Pancreas (tissue), 10 donors: ENCODE measurements around the gene TRIM34. TPM values are rescaled to one million over a fixed set of nuclear protein-coding genes. Genes with fewer than 3 reads are reported as not detected.

ENCODE experiments used
- ATAC-seq, 4 donors: fragments of 200-7000 bp; cut with Tn5 transposase; one replicate each; pipeline versions ENCODE4 v1.8.0 to v1.9.1; 2020; ENCODE audit warnings: mild to moderate bottlenecking in 4 of 4, moderate library complexity in 4 of 4
- DNase-seq, 6 donors: peaks; one replicate each; pipeline ENCODE4 v3.0.0-alpha.2; 2020
- FAIRE-seq: peaks from 2 replicates; lab custom pipeline; 2012; peaks lifted over from hg19 to GRCh38; lab: Jason Lieb, UNC
- H3K27ac ChIP-seq, 4 donors: fragments of 200-600 bp; sonication (generic); 1 replicate in 3 of 4; 2 replicates in 1 of 4; pipeline versions ENCODE4 v1.5.0 to v1.8.0; 2020
- H3K27me3 ChIP-seq, 4 donors: fragments of 200-600 bp; one replicate each; pipeline ENCODE4 v1.8.0; 2021
- H3K36me3 ChIP-seq, 3 donors: fragments of 200-600 bp; sonication (generic) in 1 of 3; one replicate each; pipeline versions ENCODE4 v1.5.0 to v1.8.0; 2020 to 2021
- H3K4me1 ChIP-seq, 3 donors: fragments of 200-600 bp; one replicate each; pipeline ENCODE4 v1.8.0; 2021
- H3K4me3 ChIP-seq, 4 donors: fragments of 200-600 bp; sonication (generic) in 2 of 4; one replicate each; pipeline versions ENCODE4 v1.5.0 to v1.8.0; 2020 to 2021
- H3K9me3 ChIP-seq, 4 donors: fragments of 200-600 bp; one replicate each; pipeline ENCODE4 v1.8.0; 2021
- CTCF ChIP-seq, 4 donors: fragments of 200-600 bp; sonication (generic) in 3 of 4; IDR thresholded peaks; one replicate each; pipeline versions ENCODE4 v1.5.0 to v1.8.0; 2021; ENCODE audit warnings: antibody characterized with exemption in 4 of 4
- WGBS, 2 donors: extraction: QIAGEN DNeasy Blood & Tissue Kit; methylation state at CpG; one replicate each; pipeline ENCODE4 v1.1.7; 2013; 5-methylcytosine and 5-hydroxymethylcytosine counted together
- intact Hi-C, 3 donors: fragments of 100-400 bp; cut with DNase I; formaldehyde crosslinking; loops; one replicate each; pipeline versions ENCODE4 v1.11.1 to v1.14.2; 2022
- polyA plus RNA-seq, 2 donors: library from polyadenylated mRNA; stranded (reverse); fragments of 200-250 nt; gene quantifications; one replicate each; pipeline ENCODE4 v1.2.3, GENCODE V29; 2013
- total RNA-seq, 6 donors: library from RNA; stranded (reverse); fragmentation: NEBNext Ultra II Directional in 4 of 6; extraction: Animal tissue kit (Norgen Biotek cat#: 25700) in 4 of 6; gene quantifications; one replicate each; pipeline versions ENCODE4 v1.2.1 to v1.2.4, GENCODE V29; 2021 to 2023
- donor health status: healthy with polysubstance abuse.
- donor health status: DM: no; HTN: no; CAD: no; lungs with moderate emphysema.
- donor health status: DM: no; HTN: no; CAD: no.
- donor health status: control.
- donor health status: control.
- donor health status: Bipolar disorder and iron deficiency.
- donor health status: DM: yes; HTN: yes; CAD: no.
- donor health status: DM: no; HTN: no; CAD: no.
- donor health status: DM: no; HTN: no; CAD: no.
- donor health status: DM: yes; HTN: yes; CAD: no.

TRIM34 gene
- total and polyA plus RNA-seq, 8 donors = 0.54 to 5.6 (median 1.6) TPM

GRCh38 chr11:5691964-5692361, 67.2 kb downstream of the TRIM34 start:
- no peak for ATAC-seq
- Histone ChIP-seq H3K27ac (no peak overlapping the region), H3K36me3 (no peaks in the 10 kb centered on the region), H3K4me3 (no peak overlapping the region), H3K4me1 (peaks cover 0 to 3% (median 0%) of the 10 kb centered on the region in 3 donors), H3K27me3 (no peaks in the 10 kb centered on the region), H3K9me3 (no peaks in the 10 kb centered on the region)
- TF ChIP-seq CTCF (IDR thresholded peaks at IDR 0.05) = no peak
- intact Hi-C loops = no loop called here
- no peak for FAIRE-seq
- DNase-seq = no peak
- 78 to 90% methylated on average over 3 of the region's 3 CpGs for WGBS, 2 donors

Other genes with a start within 250 kb of the TRIM34 start
- gene OR51M1, start 241.2 kb upstream of the TRIM34 start, total RNA-seq = not detected
- not detected for gene OR51M1, start 241.2 kb upstream of the TRIM34 start, polyA plus RNA-seq
- not detected for gene OR51Q1, start 202.9 kb upstream of the TRIM34 start, total RNA-seq
- gene OR51Q1, start 202.9 kb upstream of the TRIM34 start, polyA plus RNA-seq = not detected
- under 1 TPM in 1 of 6 donors, not detected in 5; 0.28 TPM for gene OR51I1, start 183.5 kb upstream of the TRIM34 start, total RNA-seq
- not detected for gene OR51I1, start 183.5 kb upstream of the TRIM34 start, polyA plus RNA-seq
- gene OR51I2, start 175.7 kb upstream of the TRIM34 start, total RNA-seq = not detected
- gene OR51I2, start 175.7 kb upstream of the TRIM34 start, polyA plus RNA-seq = not detected
- gene OR52D1, start 136.3 kb upstream of the TRIM34 start, total RNA-seq = not detected
- gene OR52D1, start 136.3 kb upstream of the TRIM34 start, polyA plus RNA-seq = not detected
- under 1 TPM in 3 of 6 donors, not detected in 3; 0.18 to 0.31 (median 0.22) TPM for gene UBQLN3, start 115.0 kb upstream of the TRIM34 start, total RNA-seq
- not detected for gene UBQLN3, start 115.0 kb upstream of the TRIM34 start, polyA plus RNA-seq
- gene UBQLNL, start 108.3 kb upstream of the TRIM34 start, total RNA-seq = under 1 TPM; 0.09 to 0.53 (median 0.23) TPM
- 1 to 10 TPM in 1 of 2 donors, under 1 TPM in 1; 0.53 to 1.0 TPM for gene UBQLNL, start 108.3 kb upstream of the TRIM34 start, polyA plus RNA-seq
- gene OR52H1, start 76.5 kb upstream of the TRIM34 start, total RNA-seq = under 1 TPM in 4 of 6 donors, not detected in 2; 0.17 to 0.31 (median 0.25) TPM
- gene OR52H1, start 76.5 kb upstream of the TRIM34 start, polyA plus RNA-seq = not detected
- not detected for gene OR52B6, start 44.1 kb upstream of the TRIM34 start, total RNA-seq
- not detected for gene OR52B6, start 44.1 kb upstream of the TRIM34 start, polyA plus RNA-seq
- gene TRIM6, start 28.4 kb upstream of the TRIM34 start, total RNA-seq = 1 to 10 TPM in 4 of 6 donors, under 1 TPM in 2; 0.76 to 1.7 (median 1.4) TPM
- gene TRIM6, start 28.4 kb upstream of the TRIM34 start, polyA plus RNA-seq = 1 to 10 TPM; 1.1 to 1.7 TPM
- gene TRIM5, start 60.1 kb downstream of the TRIM34 start, total RNA-seq = 10 to 100 TPM; 16.1 to 23.8 (median 18.8) TPM
- gene TRIM5, start 60.1 kb downstream of the TRIM34 start, polyA plus RNA-seq = 1 to 10 TPM; 6.4 to 9.8 TPM
- 10 to 100 TPM in 4 of 6 donors, 1 to 10 TPM in 2; 4.1 to 24.7 (median 11.6) TPM for gene TRIM22, start 64.8 kb downstream of the TRIM34 start, total RNA-seq
- 1 to 10 TPM; 9.1 to 9.5 TPM for gene TRIM22, start 64.8 kb downstream of the TRIM34 start, polyA plus RNA-seq
- not detected for gene OR56B1, start 111.4 kb downstream of the TRIM34 start, total RNA-seq
- gene OR56B1, start 111.4 kb downstream of the TRIM34 start, polyA plus RNA-seq = not detected
- not detected for gene OR52N4, start 129.2 kb downstream of the TRIM34 start, total RNA-seq
- under 1 TPM in 1 of 2 donors, not detected in 1; 0.07 TPM for gene OR52N4, start 129.2 kb downstream of the TRIM34 start, polyA plus RNA-seq
- gene OR52N5, start 158.4 kb downstream of the TRIM34 start, total RNA-seq = under 1 TPM in 1 of 6 donors, not detected in 5; 0.12 TPM
- gene OR52N5, start 158.4 kb downstream of the TRIM34 start, polyA plus RNA-seq = not detected
- under 1 TPM in 1 of 6 donors, not detected in 5; 0.09 TPM for gene OR52N1, start 166.3 kb downstream of the TRIM34 start, total RNA-seq
- not detected for gene OR52N1, start 166.3 kb downstream of the TRIM34 start, polyA plus RNA-seq
- under 1 TPM in 2 of 6 donors, not detected in 4; 0.19 to 0.31 TPM for gene OR52N2, start 183.9 kb downstream of the TRIM34 start, total RNA-seq
- gene OR52N2, start 183.9 kb downstream of the TRIM34 start, polyA plus RNA-seq = not detected
- gene OR52E6, start 216.9 kb downstream of the TRIM34 start, total RNA-seq = not detected
- gene OR52E6, start 216.9 kb downstream of the TRIM34 start, polyA plus RNA-seq = not detected
- not detected for gene OR52E8, start 232.7 kb downstream of the TRIM34 start, total RNA-seq
- gene OR52E8, start 232.7 kb downstream of the TRIM34 start, polyA plus RNA-seq = not detected